Tongue (tissue), 2 donors: ENCODE results near the gene NLGN4X. TPM values are rescaled to one million over a fixed set of nuclear protein-coding genes. Genes with fewer than 3 reads are reported as not detected.
A peak's percentile ranks its signal among the peaks of the same experiment; 100 is the strongest.
"Not testable (repeated sequence)": the region's sequence is repeated elsewhere in the genome, so short reads cannot be mapped to it uniquely, and the experiment has no call there.

Source experiments
- DNase-seq: peaks from one replicate; pipeline ENCODE4 v3.0.0-alpha.2; 2015
- total RNA-seq: library from RNA; depleted of rRNA; stranded (reverse); fragments of >200 nt; gene quantifications from one replicate; pipeline ENCODE4 v1.2.3, GENCODE V29; 2014

The NLGN4X gene
- total RNA-seq, 1 donor from 2014 or later: 11.3 TPM

DNA sequence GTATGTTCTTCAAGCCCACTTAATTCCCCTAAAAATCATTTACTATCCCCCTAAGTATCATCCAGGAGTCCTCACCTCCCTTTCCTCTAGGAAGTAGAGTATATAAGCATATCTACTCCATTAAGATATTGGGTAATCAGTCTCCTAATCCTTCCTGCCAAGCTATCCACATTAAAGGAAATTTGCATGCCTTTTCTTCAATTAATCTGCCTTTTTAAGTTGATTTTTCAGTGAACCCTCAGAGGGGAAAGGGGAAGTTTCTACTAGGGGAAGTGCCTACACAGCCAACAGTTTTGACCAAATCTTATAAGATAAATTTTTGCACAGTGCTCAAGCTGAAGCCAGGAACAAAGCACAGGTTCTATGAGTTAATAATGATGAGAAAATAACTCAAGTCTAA is 222.8 kb downstream of the NLGN4X start:
- no peak for DNase-seq

DNA sequence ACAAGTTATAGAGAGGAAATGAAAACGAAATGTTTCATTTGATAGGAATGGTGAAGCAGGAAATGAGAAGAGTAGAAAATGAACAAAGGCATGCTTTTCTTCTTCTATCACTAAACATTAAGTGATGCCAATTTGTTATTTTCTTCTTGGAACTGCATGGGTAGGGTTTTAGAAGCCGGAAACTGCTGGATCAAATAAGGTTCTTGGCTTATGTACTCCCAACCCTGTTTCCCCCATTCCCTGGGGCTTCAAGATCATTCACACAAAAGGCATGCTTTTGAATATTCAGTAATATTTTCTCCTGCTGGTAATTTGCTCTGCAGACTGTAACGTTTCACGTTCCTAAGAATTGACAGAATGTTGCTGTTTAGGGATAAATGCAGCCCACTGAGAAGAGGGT is 224.1 kb downstream of the NLGN4X start:
- peak; percentile 5 for DNase-seq

DNA sequence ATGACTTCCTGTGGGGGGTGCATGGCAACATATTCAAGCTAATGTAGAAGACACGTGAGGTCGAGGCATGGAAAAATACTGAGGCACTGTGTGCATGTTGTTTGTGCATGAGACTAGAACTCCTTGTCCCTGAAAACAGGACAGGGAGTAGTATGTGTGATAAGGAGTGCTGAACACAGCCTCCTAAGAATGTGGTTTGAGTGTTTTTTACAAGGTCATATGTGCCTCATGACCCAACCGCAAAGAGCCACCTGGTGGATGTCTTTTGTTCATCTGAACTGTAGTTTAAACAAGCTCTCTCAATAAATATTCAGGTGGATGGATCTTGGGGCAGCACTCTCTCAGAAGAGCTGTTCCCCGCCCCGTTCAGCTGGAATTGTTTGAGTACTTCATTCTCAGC is 226.6 kb downstream of the NLGN4X start:
- DNase-seq: no peak

DNA sequence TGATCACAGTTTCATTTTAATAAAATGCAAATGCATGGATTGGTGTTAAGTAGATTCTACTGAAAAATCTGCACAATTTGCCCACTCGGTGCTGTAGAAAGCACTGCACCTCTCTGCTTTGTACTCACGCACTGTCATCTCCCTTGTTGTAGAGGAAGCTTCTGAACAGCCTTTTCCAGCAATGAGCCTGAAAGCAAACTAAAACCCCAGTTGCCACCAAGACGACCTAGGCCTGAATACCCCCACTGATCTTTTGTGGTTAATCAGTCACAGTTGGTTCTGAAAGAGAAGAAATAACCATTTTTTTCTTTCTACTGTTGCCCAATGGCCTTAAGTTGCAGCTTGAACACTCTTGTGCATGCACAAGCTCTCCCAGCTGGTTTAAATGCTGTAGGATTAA is 229.8 kb downstream of the NLGN4X start:
- DNase-seq: no peak

DNA sequence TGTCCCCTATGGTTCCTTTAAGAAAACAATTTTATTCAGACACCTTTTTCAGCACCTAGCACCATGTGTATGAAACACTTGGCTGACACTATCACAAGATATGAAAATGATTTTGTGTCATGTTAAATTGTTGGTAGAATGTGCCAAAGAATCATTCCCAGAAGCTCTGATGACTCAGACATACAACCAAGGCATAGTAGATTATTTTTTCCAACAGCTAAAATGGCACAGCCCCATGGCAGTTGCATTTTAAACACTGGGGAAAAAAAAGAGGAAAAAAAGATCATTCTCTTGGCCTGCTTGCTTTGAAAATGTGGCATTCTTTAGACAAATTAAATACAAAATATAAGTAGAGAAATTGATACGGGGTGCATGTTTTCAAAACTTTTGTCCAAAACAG is 230.2 kb downstream of the NLGN4X start:
- no peak for DNase-seq

DNA sequence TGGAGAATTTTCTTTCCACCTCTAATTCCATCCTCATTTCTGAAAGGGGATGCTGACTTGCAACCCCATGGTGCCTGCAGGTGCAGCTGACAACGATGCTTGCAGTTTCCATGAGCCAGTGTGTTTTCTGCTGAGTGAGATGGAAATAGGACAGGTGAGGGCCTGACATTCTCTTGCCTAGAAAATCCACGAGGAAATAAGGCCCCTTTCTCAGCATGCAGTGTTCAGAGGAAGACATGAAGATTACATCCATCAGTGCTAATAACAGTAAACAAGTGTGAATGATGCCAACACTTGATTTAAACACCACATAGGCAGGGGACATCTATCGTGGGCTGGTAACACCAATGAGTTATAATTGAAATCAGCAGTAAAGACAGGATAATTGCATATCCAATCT is 237.3 kb downstream of the NLGN4X start:
- DNase-seq: no peak

DNA sequence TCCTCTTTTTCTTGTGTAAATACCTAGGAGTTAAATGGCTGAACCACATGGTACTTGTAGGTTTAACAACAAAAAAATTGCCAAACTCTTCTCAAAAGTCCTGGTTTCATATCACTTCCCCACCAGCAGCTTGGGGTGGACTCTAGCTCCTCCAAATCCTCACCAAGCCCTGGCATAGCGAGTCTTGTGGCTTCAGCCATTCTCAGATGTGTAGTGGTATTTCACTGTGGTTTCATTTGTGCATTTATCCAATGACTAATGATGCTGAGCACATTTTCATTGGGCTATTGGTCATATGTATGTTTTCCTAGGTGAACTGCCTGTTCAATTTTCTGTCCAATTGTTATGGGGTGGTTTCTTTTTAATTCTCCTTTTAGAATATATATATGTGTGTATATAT is 249.3 kb downstream of the NLGN4X start:
- no peak for DNase-seq

DNA sequence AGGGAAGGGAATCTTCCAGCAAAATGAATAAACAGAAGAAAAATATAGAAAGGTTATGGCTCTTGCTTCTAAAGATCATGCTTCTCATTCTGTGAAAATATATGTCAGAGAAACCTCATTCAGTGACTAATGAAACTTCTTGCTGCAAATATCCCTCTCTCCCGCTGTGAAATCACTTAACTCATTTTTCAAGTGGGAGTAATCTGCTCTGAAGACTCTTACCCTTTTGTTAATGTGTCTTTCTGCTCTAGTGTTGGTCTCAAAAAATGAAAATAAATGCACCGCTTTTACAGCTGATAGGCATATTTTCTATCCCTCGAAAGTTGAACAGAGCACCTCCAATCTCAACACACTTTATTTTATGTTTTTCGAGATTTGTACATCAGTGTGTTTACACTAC is 252.3 kb downstream of the NLGN4X start:
- no peak for DNase-seq

DNA sequence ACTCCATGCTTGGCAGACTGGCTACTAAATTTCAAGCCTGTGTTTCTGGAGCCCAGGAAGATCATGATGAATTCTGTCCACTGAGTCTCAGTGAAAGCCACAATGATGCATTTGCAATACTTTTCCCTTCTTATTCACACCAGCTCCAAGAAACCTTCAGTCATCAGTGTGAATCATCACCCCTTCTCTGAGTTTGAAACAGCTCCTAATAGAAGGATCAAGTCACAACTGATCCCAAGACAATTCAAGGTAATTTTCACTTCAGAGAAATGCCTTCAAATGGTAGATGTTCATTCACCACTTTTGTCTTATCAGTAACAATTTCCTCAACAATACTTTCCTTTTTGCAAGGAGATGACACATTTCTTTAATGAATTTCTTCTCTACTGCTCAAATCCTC is 257.4 kb downstream of the NLGN4X start:
- DNase-seq: no peak

DNA sequence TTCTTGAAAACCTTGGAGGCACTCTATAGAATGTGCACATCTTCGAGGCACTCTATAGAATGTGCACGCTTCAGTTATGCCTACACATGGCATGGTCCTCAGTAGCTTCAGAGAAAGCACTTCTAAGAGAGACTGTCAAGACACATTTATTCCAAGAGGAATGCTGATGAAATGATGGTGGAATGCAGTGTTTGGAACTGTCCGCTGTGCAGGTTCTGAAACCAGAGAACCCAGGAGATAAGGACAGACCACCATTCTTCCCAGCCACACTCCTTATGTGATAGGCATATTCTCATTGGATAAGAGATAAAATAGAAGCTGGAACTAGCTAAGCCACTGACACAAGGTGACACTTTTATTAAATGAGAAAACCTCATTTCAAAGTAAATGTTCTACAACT is 263.3 kb downstream of the NLGN4X start:
- DNase-seq: no peak

DNA sequence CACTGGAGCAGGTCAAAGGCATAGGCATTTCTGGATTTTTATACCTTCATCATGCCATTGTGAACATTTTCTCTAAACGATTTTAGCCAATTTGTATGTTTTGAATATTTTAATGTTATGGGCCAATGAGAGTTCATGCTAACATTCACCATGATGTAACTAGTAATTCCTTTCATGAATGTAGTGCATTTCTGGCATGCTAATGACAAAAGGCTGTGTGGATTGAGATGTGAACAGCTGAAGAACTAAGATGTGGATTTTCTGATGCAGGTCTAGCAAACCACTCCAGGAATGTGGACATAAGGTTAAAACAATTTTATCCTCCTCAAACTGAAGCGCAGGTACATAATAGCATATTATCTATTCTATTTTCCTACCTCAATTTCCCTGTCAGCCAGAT is 269.4 kb downstream of the NLGN4X start:
- DNase-seq: no peak

DNA sequence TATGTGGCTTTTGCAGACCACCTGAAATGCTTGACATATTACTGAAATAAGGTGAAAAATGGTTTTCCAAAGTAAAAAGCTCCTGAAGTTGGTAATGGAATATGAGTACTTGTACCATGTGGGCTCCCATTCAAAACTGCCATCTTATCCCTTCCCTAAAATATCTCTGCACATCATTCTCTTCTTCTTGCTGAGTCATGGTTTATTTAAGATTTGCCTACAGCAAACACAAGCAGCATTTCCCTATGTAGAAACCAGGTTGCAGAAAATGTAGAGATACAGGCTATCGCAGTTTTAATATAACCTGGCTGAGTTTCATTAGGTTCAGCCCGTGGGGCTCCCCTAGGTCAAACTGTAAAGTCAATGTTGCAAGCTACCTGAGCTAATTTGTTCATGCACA is 270.1 kb downstream of the NLGN4X start:
- DNase-seq: no peak

DNA sequence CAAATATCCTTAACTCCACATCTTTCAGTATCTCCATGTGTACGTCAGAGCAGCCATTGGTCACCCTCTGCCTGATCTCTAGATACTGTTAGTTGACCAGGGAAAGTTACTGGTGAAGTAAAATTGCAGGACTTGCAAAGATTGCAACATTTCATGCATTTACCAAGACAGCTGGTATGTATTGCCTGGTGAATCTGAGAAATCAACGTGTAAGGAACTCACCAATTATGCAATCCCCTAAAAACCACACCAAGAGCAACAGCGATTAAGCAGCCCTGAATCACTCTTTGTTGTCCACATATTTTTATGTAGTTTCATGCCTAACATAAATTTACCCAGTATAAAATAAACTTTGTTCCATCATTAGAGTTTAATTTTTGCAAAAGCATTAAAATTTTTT is 271.2 kb downstream of the NLGN4X start:
- no peak for DNase-seq

DNA sequence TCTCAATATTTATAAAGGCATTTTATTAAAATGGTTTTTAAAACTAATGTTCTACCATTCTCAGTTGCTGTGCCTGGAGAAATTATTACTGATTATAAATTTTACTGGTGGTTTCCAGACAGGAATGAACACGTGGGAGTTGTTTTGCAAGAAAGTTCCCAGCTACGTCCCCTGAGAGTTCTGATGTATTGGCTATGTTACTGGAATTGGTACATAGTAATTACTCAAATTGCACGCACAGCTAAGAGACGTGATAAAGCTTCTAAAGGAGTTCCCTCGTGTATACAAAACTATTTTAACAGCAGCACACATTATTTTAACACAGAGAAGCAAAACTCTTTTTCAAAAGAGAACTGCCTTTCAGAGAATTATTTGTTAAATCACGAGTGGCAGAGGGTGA is 292.2 kb downstream of the NLGN4X start:
- peak; percentile 6 for DNase-seq

DNA sequence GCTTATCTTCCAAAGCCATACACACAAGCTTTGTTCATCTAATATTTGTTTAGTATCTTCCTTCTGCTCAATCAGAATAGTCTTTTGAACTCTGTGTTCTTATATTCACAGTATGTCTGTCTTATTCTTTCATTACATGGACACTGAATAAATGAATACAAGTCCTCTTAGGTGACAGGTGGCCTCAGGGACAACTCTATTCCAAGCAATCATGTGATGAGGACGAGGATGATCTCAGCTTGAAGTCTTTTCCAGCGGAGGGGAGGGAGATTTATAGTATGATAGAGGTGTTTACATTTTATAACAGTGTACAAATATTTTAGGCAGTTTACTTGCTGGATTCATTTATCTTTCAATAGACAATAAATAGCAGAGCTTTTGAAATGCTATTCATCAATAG is 300.4 kb downstream of the NLGN4X start:
- no peak for DNase-seq

DNA sequence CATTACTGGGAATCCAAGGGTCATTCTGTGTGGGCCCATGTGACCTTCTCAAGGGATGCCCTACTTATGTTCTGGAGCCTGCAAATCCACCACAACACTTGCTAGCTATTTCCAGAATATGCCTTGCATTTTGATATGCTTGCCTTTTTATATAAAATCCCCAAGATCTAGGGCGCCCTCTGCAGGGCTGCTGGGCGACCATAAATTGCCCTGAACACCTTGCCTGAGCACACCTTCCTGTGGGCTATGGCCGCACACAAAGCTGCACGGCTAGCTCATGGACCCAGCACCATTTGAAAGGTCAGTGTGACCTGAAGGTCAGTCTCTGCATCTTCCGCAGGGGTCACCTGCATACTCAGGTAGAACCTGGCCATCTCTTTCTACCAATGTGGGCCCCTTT is 311.7 kb downstream of the NLGN4X start:
- no peak for DNase-seq

DNA sequence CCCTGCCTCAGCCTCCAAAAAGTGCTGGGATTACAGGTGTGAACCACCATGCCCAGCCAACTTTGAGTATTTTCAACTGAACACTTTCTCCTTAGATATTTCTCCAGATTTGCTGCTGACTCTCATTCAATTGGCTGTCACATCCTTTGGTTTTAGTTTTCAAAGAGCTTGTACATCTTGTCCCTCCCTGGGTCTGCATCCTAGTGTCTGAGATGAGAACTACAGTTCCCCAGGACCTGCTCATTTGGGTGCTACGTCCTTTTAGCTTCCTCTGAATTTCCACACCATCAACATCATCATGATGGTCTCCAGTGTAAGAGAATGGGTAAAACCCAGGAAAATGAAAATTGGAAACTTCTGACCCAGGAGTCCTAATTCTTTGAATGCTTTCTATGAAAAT is 312.9 kb downstream of the NLGN4X start:
- DNase-seq: no peak

DNA sequence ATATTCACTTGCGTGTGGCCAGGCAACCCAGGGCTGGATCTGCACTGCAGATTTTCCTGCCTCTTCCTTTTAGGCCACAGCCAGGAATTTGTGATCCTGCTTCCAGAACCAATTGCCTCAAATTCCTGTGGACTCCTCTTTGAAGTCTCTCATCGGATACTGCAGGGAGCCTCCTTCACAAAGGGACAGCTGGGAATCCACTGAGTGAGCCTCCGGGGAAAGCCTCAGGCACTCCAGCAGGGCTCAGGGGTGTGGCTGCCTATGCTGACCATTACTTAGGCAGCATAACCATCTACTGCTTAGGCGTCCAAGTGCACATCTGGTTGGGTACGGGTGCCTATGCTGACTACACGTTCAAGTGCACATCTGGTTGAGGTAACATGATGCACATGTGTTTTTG is 321.5 kb downstream of the NLGN4X start:
- no peak for DNase-seq

DNA sequence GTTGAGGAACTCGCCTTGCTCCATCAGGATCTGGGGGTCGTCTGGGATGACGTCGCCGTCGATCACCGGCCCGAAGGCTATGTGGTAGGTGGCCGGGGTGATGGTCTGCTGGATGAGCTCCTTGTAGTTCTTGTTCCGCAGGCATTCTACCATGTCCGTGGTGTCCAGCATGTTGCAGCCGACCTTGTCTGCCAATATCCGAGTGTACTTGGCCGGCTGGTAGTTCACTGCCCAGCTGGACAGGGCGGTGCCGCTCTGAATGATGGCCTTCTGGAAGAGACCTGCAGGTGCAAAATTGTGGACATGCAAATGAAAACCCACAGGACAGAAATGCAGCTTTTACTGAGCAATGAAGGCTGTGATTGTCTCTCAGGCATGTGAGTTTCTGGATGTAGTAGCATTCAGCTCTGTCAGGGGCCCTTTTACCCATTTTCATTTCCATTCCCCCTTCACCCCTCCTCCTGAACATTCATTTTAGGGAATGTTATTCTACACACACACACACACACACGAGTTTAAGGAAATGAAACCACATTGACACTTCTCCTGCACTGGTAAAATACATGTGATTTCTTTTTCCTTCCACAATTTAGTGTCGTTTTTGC is 325.0 kb downstream of the NLGN4X start:
- not testable (repeated sequence) for DNase-seq

DNA sequence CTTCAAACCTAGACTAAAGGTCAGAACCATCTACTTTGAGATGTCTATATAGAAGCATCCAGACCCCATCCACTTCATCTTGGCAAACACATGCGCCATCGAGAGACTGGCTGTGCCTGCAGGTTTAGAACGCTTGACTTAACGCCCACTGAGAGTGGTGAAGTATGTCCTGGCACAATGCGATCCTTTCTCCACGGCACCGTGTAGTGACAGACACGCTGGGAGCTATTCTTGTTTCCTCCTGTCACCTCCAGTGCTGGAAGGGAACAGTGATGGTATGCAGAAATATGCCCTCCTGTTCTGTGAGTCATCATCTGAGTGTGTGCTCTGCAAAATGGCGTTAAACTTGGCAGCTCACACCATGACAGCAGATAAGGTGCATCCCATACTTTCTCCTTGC is 330.2 kb downstream of the NLGN4X start:
- no peak for DNase-seq

DNA sequence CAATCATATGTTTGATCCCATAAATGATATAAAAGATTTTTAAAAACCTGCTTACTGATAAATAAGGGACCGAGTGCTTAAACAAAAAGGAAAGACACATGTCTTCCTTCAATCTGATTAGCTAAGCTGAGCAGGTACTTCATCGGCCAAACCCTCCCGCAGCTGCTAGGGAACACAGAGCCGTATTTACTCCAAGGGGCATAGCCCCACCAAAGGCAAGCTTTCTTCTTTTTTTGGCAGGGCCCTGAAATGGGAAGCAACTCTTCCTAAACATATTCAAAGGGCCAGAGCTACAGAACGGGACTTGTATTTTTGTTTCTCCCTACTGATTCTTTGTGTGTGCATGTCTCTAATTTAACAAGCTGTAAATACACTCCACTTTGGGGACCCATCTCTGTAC is 337.3 kb downstream of the NLGN4X start:
- no peak for DNase-seq

DNA sequence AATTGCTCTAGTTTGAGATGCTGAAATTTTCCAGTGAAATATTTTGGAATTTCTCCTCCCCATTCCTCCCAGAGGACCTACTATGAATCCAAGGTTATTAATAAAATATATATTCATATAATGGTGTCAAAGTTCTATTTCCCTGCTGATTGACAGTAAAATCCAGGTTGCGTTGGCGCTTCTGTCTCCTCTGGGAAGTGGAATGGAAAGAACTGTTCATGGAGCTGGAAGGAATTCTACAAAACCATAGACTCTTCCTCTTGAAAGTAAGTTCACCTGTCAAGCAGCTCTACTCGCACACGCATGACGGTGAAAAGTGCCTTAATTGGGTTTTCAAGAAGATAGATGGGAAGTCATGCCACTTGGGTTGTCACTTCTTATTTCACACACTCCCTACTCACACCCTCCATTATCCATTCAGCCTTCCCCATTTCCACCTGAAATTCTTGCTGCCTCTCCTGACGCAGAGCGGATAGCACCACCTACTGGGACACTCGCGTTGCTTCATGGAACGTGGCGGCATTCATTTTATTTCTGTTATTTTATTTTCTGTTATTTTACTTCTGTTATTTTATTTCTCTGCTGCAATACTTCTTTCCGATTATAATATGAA is 351.6 kb downstream of the NLGN4X start:
- peak; percentile 19 for DNase-seq

DNA sequence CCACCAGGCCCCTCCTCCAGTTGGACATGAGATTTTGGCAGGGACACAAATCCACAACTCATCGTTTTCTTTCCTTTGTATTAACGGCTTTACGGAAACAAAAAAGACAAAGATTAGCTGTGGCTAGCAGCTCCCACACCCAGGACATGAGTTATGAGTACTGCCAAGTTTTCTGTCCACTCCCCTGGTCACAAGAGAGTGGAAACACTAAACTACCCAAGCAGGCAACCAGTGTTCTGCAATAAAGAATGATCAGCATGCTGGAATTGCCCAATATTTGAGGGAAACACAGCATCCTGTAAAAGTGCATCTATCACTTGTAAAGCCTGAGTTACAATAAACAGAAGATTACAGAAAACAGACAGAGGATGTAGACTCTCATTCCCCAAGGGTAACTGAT is 358.4 kb downstream of the NLGN4X start:
- no peak for DNase-seq

DNA sequence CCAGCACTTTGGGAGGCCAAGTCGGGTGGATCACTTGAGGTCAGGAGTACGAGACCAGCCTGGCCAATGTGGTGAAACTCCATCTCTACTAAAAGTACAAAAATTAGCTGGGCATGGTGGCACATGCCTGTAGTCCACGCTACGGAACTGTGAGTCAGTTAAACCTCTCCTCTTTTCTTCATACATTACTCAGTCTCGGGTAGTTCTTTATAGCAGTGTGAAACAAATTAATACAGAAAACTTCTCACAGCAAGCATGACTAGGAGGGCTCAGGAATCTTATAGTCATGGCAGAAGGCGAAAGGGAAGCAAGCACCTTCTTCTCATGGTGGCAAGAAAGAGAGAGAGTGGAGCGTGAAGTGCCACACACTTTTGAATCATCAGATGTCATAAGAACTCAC is 358.9 kb downstream of the NLGN4X start:
- DNase-seq: no peak

DNA sequence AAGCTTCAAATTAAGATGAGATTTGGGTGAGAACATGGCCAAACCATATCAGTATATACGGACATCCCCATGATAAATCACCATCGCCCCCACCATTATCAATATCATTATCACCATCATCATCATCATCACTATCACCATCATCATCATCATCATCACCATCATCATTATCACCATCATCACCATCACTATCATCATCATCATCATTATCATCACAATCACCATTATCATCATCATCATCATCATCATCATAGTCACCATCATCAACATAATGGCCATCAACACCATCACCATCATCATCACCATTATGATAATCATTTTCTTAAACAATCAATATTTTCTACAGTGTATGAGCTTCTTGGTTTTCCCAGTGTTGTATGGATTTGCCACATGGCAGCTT is 360.9 kb downstream of the NLGN4X start:
- DNase-seq: no peak
